PFSK-1 (cell line): ENCODE measurements around the gene ARHGAP8.

Source experiments
- FOXP2 ChIP-seq: optimal IDR thresholded peaks from 2 replicates; pipeline ENCODE3; 2011; ENCODE audit warnings: borderline replicate concordance, control low read depth, inconsistent platforms; ENCODE audit not compliant: insufficient read depth; ENCODE audit errors: extremely low read length, extremely low read depth
- POLR2AphosphoS5 ChIP-seq: IDR thresholded peaks from 2 replicates; pipeline ENCODE4 v1.6.1; 2012; ENCODE audit warnings: low read depth, mild to moderate bottlenecking, control low read depth, low read length, moderate library complexity
- REST ChIP-seq, 2 experiments: IDR thresholded peaks; 2 replicates each; pipeline versions ENCODE4 v1.6.1 to v1.8.0; 2011 to 2012; ENCODE audit warnings: low read depth in 2 of 2, low read length in 2 of 2, control low read depth in 1 of 2, inconsistent platforms in 1 of 2, mild to moderate bottlenecking in 1 of 2, moderate library complexity in 1 of 2; ENCODE audit not compliant: insufficient read depth in 1 of 2
- SIN3A ChIP-seq: IDR thresholded peaks from 2 replicates; pipeline ENCODE4 v1.6.1; 2012; ENCODE audit warnings: mild to moderate bottlenecking, low read length, moderate library complexity, borderline replicate concordance; ENCODE audit not compliant: insufficient read depth
- TAF1 ChIP-seq: IDR thresholded peaks from 2 replicates; pipeline ENCODE4 v1.6.1; 2012; ENCODE audit warnings: low read length, control low read depth, borderline replicate concordance; ENCODE audit not compliant: insufficient read depth

Gene ARHGAP8

GRCh38 chr22:44706488-44706887, 45.9 kb upstream of the ARHGAP8 start:
- no peak for TF ChIP-seq TAF1
- TF ChIP-seq FOXP2, result no peak
- TF ChIP-seq POLR2AphosphoS5, result no peak
- TF ChIP-seq SIN3A, result no peak
- no peak for TF ChIP-seq REST (IDR thresholded peaks at IDR 0.05; ENCODE audit: insufficient read depth in 1 of 2, low read depth in 2 of 2, low read length in 2 of 2)

GRCh38 chr22:44707178-44707577, 45.2 kb upstream of the ARHGAP8 start:
- TF ChIP-seq TAF1 (no peak), REST (IDR thresholded peaks at IDR 0.05; ENCODE audit: insufficient read depth in 1 of 2, low read depth in 2 of 2, low read length in 2 of 2) (no peak), POLR2AphosphoS5 (no peak), SIN3A (no peak), FOXP2 (no peak)

- TF ChIP-seq SIN3A (no peak), FOXP2 (no peak), POLR2AphosphoS5 (no peak), TAF1 (no peak), REST (IDR thresholded peaks at IDR 0.05; ENCODE audit: insufficient read depth in 1 of 2, low read depth in 2 of 2, low read length in 2 of 2) (no peak)
Observed at GRCh38 chr22:44707752-44708151, 44.6 kb upstream of the ARHGAP8 start.

GRCh38 chr22:44709881-44710392, 42.4 kb upstream of the ARHGAP8 start:
- TF ChIP-seq POLR2AphosphoS5 (no peak), TAF1 (no peak), FOXP2 (no peak), REST (IDR thresholded peaks at IDR 0.05; ENCODE audit: insufficient read depth in 1 of 2, low read depth in 2 of 2, low read length in 2 of 2) (no peak), SIN3A (no peak)
